GM19463 (cell line): Measurements from ENCODE around the gene MGAT4B.
A peak's percentile ranks its signal among the peaks of the same experiment; 100 is the strongest.

Experiments
- ATAC-seq: cut with Tn5 transposase; IDR thresholded peaks from one replicate; pipeline ENCODE4 v1.9.1; 2021; ENCODE audit warnings: mild to moderate bottlenecking, moderate library complexity; ENCODE audit not compliant: unreplicated experiment

The MGAT4B gene

DNA sequence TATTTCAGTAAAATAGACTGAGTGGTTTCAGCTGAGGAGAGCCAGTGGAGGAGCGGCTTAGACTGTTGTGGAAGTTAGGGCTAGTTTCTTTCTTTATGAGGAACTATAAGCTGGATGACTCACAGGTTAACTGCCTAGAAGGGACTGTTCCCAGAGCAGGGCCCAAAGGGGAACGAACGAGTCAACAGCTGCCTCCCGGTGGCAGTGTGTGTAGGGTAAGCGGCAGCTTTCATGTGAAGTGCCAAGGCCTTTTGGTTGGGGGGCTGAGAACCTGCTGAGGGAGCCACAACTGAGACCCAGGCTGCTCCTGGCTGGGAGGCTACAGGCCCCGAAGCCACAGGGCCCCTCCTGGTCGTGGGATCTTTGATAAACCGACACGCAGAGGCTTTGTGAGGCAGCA lies 21.0 kb upstream of the MGAT4B start:
- no peak for ATAC-seq

DNA sequence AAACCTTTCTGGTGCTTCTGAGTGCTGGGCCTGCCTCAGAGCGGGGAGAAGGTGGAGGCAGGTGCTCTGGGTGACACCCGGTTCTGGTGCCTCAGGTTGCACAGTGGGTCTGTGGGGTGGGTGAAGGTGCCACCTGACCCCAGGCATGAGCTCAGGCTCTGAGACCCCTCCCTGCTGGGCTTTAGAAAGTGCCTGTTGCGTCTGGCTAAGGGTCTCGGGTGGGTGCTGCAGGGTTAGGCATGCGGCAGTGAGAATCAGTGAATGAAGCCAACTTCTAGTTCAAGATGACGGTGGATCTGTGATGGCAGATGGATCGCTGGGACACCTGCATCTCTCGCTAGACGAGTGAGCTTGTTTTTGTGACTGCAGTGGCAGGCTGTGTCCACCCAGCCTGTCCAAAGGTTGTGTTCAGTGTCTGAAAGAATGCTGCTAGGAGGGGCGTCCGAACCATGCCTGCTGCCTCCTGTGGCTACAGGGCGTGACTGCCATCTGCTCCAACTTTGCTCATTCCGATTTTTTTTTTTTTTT lies 19.1 kb upstream of the MGAT4B start:
- no peak for ATAC-seq

DNA sequence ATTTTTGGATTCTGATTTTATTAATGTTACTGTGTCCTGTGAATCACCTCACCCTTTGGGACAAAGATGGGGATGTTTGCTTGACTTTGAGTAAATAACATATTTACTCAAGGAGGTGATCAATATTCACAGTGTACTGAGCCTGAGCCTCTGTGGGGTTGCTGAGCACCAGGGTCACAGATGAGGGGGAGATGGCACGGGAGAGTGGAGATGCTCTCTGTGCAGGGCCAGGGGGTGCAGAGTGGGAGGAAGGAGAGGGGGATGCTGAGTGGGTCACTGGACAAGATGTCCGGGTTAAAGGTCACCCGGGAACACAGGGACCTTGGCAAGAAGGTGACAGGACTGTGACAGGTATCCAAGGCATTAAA lies 18.1 kb upstream of the MGAT4B start:
- no peak for ATAC-seq

DNA sequence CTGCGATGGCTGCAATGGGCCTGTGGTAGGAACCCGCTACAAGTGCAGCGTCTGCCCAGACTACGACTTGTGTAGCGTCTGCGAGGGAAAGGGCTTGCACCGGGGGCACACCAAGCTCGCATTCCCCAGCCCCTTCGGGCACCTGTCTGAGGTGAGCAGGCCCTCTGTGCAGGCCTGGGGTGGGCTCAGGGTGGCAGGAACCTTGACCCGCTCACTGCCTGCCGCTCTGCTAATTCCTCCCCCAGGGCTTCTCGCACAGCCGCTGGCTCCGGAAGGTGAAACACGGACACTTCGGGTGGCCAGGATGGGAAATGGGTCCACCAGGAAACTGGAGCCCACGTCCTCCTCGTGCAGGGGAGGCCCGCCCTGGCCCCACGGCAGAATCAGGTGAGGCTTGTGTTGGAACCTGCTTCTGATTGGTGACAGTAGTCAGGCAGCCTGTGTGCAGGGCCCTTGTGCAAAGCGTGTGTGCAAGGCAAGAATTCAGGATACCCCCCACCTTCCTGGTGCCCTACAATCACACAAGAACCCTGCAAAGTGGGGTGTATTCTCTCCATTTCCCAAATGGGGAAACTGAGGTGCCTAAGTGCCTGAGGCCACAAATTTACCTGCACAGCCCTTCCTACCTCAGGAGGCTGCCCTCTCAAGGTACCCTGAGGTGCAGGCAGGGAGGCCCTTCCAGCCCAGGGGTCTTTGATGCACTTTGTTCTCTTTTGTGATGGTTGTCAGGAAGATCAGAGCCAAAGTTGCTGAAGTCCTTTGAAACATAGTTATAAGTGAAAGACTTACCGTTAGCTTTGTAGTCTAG lies 17.5 kb upstream of the MGAT4B start:
- no peak for ATAC-seq

DNA sequence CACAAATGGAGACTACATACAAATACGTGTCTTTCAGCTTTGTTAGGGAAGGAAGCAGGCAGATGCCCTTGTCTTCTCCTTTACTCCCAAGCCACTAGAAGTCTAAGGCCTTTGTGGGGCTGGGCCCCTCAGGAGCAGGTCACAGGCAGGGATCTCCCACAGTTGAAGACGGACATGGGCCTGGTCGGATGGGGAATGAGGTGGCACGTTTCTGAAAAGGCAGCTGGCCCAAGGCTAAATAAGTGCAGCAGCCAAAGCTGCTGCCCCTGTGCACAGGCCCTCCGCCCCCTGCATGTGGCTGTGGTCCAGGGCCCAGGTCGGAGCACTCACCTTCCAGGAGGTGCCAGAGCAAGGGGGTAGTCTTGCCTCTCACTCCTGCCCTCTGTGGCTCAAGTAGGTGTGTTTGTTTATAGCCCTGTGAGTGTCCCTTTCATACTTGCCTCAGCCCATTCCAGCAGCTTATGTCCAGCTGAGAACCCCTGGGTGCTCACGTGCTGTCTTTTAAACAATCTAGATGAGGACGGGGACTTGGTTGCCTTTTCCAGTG lies 15.9 kb upstream of the MGAT4B start:
- ATAC-seq, result no peak

DNA sequence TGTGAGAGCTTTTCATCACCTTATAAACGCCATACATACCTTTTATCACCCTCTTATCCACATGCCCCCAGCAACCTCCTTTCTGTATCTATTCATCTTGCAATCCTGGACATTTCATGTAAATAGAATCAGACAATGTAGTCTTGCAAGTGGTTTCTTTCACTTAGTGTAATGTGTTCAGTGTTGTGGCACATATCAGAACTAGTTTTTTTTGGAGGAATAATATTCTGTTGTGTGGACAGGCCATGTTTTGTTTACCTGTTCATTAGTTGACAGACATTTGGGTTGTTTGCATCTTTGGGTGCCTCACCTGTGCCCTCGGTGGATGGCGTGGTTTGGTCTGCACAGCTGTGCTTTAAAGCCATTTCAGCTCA lies 15.4 kb upstream of the MGAT4B start:
- ATAC-seq, result no peak

DNA sequence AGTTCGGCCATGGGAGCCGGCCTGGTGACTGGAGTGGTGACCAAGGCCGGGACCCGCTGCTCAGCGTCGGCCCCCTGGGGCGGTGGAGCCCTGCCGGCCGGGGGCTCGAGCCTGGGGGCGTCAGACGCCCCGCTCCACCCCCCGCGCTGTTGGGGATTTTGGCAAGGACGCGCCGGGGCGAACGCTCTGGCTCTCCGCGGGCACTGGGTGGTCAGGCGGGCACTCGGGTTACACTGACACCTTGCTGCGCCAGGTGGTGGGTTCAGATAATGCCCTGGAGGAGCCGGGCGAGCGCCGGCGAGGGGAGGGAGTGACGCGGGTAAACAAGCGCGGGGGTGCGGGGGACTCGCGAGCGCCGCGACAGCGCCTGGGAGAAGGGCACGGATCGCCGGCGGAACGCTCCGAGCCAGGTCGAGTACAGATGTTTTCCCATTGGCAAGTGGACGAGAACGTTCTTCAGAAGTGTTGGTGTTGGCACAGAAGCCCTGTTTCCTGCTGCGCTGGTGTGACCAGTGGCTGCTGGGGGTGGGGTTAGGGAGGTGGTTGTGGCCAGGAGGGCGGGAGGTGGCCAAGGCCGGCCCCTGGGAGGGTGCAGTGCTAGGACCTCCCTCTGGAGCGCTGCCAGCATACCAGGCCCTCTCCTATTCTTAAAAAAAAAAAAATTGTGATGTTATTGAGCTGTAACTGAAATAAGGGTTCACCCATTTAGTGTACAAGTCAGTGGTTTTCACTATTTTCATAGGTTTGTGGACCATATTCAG lies 14.8 kb upstream of the MGAT4B start:
- peak; percentile 46 for ATAC-seq

DNA sequence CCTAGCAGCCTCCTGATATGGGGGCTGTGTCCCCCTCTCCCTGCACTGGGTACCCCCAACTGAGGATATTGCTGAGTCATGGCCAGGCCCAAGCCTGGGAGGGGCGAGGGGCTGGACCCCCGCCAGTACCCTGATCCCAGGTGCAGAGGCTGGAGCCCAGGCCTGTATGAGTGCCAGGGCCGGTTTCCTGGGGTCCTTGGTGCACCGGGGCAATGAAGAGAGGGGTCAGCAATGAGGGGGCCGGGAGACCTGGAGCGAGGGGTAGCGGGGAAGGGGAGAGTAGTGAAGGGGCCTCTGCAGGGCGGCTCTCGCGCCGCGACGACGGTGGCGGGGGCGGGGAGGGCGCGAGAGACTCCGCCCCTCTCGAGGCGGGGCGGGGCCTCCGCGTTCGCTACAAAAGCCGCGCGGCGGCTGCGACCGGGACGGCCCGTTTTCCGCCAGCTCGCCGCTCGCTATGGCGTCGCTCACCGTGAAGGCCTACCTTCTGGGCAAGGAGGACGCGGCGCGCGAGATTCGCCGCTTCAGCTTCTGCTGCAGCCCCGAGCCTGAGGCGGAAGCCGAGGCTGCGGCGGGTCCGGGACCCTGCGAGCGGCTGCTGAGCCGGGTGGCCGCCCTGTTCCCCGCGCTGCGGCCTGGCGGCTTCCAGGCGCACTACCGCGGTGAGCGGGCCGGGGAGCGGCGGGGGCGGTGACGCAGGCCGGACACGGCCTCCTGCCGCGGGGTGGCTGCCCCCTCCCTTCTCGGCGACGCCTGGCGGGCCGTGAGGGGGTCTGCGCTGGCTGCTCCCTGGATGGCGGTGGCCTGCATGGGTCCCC lies 14.0 kb upstream of the MGAT4B start, which contains the start of gene SQSTM1:
TSS of gene SQSTM1 (plus strand) at position 423 of the 815 bp plus-strand sequence. CDS start at position 455, 32 bp downstream.
- ATAC-seq, result peak; percentile 37

DNA sequence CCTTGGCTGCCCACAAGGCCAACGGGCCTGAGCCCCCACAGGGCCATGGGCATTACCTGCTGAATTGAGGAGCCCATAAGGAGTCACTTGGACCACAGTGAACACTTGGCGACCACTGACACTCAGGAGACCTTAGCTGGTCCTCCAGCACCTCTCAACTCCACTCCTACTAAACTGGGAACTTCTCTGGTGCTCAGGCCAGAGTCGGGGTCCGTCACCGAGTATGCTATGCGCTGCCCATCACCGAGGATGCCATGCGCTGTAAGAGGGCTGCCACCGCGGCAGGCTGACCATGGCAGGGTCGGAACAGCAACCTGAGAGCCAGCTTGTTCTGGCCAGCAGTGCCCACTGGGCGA lies 13.4 kb upstream of the MGAT4B start:
- no peak for ATAC-seq

DNA sequence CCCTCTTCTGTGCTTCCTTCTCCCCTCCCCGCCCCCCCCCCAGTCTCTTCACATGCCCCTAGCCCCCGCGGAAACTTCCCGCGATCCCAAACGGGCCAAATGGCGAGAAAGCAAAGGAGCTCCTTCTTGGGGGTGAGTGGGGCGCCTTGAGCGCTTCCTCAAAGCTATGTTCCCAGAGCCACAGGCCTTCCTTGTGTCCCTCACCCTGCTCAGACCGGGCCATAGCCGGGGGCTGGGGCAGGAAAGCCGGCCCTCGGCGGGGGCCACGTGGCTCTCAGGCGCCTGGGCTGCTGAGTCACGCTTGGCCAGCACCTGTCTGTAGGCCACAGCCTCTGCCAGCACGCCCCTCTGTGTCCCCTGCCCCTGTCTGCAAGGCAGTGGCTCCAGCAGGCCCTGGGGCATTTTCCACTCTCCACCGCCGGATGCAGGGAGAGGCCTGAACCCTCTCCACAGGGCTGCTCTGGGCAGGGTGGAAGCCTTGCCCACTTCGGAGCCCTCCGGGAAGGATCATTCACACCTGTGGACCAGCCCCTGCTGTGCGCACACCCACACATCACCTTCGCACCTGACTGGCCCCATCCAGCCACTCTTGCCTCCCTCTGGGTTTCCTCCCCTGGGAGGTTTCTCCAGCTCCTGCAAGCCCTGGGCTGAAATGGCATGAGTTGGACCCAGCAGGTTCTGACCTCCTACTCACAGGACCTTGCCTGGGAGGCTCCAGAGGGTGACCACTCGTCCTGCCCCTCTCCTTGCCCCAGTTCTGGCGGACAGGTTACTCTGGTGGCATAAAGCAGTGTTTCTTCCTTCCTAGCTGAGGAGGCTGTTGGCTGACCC lies 12.8 kb upstream of the MGAT4B start:
- ATAC-seq, result no peak

DNA sequence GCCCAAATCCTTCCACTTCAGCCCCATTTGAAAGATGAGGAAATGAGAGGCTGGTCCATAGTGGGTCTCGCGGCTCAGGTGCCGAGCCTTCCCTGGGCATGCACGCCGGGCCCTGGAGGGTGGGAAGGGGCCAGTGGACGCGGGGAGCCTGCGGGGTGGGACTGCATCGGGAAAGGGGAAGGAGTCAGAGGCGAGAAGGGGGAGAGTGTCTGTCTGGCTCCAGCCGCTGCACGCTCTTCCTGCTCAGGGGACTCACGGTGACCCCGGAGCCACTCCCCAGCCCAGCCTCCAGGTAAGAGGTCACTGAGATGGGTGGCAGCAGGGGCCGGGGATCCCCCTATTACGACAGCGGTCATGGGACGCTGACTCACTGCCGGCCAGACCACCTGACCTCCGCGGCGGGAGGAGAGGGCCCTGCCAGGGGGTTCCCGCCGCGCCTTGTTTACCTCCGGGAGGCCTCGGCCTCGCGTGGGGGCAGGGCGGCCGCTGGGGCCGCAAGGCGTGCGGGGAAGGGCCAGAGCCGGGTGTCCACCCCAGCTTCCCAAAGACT lies 12.2 kb upstream of the MGAT4B start:
- ATAC-seq, result peak; percentile 65

DNA sequence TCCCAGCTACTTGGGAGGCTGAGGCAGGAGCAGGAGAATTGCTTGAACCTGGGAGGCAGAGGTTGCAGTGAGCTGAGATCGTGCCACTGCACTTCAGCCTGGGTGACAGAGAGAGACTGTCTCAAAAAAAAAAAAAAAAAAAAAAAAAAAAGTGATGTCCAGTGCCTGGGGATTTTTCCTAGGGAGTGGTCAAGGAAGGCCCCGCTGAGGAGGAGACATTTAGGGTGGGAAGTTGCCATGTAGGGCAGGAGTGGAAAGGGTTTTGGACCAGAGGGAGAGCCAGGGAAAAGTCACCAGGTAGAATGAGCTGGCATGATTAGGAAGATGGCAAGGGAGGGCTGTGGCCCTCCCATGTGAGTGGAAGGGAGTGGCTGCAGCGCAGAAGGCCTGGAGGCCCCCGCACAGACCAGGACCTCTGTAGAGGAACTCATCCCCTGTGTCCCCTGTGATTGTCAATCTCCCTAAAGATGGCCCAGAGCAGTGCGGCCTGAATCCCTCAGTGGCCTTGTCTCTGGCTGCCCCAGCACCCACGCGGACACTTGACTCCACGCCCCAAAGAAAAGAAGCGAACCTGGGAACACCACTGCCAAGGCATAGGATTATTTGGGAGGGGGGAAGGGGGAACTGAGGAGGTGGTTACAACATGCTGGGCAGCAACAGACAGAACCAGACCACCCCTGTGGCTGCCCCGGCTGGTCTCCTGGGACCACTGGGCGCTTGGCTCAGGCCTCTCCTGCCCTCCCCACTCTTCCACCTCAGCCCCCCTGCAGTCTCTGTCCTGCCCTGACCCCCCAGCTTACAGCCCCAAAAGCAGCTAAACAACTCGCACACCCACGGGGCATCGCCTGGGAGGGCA lies 11.5 kb upstream of the MGAT4B start:
- no peak for ATAC-seq

DNA sequence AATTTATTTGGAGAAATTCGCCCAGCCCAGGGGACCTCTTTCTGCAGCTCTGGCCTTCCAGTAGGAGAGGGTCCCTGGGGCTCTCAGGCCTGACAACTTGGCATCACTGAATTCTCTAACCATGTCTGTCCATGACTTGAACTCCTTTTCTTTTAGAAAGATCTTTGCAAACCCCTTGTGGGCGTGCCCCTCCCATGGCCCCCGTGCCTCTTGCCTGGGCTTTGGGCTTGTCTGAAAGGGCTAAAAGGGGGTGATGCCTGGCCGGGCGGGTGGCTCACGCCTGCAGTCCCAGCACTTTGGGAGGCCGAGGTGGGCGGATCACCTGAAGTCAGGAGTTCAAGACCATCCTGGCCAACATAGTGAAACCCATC lies 10.8 kb upstream of the MGAT4B start:
- no peak for ATAC-seq

DNA sequence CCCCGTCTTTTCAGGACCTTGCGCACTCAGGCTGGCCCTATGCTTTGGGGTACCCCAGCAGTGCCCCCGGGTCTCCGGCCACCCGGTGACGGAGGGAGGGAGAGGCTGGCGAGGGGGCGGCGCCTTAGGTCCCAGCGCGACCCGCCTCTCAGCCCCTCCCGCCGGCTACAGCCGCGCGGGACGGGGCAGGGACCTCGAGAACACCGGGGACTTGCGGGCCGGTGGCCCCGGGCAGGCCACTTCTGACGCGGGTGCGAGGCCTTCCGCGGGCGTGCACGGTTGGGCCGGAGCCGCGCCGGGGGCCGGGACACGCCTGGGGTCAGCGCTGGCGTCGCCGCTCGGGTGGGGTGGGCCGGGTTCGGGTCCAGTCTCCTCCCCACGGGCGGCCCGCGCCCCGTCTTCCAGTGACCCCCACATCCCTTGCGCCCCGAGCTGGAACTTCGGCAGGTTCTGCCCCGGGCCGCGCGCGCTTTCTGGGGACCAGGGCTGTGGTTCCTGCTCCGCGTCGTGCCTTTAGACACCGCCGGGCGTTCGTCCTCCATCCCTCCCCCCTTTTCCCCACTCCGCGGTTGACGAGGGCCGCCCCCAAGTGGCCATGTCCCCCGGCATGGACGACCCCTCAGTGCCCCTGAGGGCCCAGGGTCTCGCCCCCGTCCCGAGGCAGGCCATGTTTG lies 10.3 kb upstream of the MGAT4B start:
- no peak for ATAC-seq

DNA sequence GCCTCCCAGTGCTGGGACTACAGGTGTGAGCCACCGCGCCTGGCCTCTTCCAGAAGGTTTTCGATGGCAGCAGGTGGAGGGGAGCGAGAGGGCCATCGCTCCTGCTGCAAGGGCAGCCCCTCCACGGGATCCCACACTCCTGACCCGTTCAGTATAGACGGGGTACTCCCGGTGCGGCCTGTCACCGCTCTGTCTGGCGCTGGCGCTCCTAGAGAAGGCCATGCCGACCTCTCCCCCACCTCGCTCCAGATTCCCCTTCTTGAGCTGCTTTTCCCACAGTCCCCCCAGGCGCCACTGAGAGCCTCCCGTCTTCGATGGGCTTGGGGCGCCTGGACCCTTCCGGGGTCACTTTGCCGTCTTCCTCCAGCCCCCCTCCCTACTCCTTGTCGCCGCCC lies 9.7 kb upstream of the MGAT4B start:
- no peak for ATAC-seq

DNA sequence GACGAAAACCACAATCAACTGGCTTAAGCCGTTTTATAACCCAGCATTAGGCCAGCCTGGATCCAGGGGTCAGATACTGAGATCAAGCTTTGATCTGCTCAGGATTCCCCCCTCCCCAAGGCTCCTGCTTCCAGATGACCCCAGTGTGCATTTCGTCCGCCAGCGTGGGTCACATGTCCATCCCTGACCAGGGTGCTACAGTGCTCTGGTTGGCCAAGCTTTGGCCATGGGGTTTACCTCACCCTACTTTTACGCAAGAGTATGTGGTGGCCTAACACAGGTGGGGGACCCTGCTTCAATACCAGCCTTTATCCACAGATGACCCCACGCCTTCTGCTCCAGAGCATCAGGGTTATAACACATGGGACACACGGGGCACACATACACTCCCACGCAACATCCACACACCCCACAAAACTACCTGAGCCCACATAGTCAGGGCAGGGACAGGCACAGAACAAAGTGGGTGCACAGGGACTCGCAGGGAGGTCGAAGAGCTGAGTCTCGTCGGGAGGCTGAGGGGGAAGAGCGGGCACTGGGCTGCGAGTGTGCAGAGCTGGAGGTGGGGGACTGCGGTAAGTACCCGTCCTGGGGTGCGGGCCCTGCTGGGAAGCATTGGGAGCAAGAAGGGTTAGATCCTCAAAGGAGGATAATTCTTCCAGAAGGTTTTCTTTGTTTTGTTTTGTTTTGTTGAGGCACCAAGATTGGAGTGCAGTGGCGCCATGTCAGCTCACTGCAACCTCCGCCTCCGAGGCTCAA lies 9.0 kb upstream of the MGAT4B start:
- no peak for ATAC-seq

DNA sequence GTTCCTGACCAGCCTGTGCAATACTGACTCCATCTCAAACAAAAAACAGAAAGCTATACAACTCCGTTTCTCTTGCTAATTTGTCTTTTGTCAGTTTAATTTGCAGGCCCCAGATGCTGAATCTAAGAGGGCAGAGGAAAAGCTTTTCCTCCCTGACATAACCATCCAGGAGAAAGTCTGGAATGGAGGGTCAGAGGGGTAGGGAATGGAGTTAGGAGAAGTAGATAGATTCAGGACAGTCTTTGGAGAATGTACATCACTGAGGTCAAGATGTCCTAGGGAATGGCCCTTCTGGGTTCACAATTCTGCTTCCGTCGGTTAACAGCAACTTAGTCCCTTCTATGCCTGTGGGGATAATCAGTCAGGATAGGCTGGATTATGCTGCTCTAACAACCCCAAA lies 7.4 kb upstream of the MGAT4B start:
- ATAC-seq, result no peak
